ENCODE results near the gene GPR158.

Gene GPR158

GRCh38 chr10:25444266-25444665, 269.5 kb downstream of the GPR158 start:
- Histone ChIP-seq H3K27me3 (ENCODE audit: control insufficient read depth, insufficient read depth, low read length, poor library complexity, severe bottlenecking) (no peaks in the 10 kb centered on the region), H3K9me3 (ENCODE audit: control insufficient read depth, low read length) (no peaks in the 10 kb centered on the region), H3K4me3 (ENCODE audit: insufficient read depth, low read depth, low read length) (no peak overlapping the region), H3K36me3 (ENCODE audit: control insufficient read depth, insufficient read depth, low read length) (no peaks in the 10 kb centered on the region), H3K4me1 (ENCODE audit: control insufficient read depth, insufficient read depth, low read length) (no peaks in the 10 kb centered on the region), H3K27ac (ENCODE audit: insufficient read depth, low read depth, low read length, poor library complexity, severe bottlenecking) (no peak overlapping the region)
- WGBS, 2 experiments: 76 to 78% methylated on average over 6 of the region's 6 CpGs

DNA sequence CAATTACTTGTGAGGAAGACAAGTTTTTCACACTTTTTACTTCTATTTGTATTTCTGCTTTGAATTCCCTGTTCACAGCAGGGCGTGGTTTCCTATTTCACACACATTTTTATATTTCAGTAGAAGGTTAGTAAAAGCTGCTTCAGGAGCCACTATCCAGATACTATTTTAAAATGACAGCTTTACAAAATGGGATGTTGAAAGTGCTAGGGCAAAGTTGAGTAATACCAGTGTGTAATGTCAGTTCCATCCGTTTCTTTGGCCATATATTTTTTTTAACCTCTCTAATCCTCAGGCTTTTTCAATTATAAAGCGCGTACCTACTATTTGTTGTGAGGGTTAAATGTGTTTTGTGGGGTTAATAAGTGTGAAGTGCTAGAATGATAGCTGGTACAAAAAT, 276.6 kb downstream of the GPR158 start:
- WGBS, 2 experiments: 83 to 96% methylated on average over 1 to 3 of the region's 4 CpGs
- Histone ChIP-seq H3K27ac (ENCODE audit: insufficient read depth, low read depth, low read length, poor library complexity, severe bottlenecking) (no peak overlapping the region), H3K4me1 (ENCODE audit: control insufficient read depth, insufficient read depth, low read length) (no peaks in the 10 kb centered on the region), H3K27me3 (ENCODE audit: control insufficient read depth, insufficient read depth, low read length, poor library complexity, severe bottlenecking) (no peaks in the 10 kb centered on the region), H3K36me3 (ENCODE audit: control insufficient read depth, insufficient read depth, low read length) (no peaks in the 10 kb centered on the region), H3K9me3 (ENCODE audit: control insufficient read depth, low read length) (no peaks in the 10 kb centered on the region), H3K4me3 (ENCODE audit: insufficient read depth, low read depth, low read length) (no peak overlapping the region)

- H3K9me3 ChIP-seq (ENCODE audit: control insufficient read depth, low read length): no peaks in the 10 kb centered on the region
- H3K27me3 ChIP-seq (ENCODE audit: control insufficient read depth, insufficient read depth, low read length, poor library complexity, severe bottlenecking): no peaks in the 10 kb centered on the region
- no peaks in the 10 kb centered on the region for H3K4me1 ChIP-seq (ENCODE audit: control insufficient read depth, insufficient read depth, low read length)
- H3K27ac ChIP-seq (ENCODE audit: insufficient read depth, low read depth, low read length, poor library complexity, severe bottlenecking): no peak overlapping the region
- H3K4me3 ChIP-seq (ENCODE audit: insufficient read depth, low read depth, low read length): no peak overlapping the region
- no peaks in the 10 kb centered on the region for H3K36me3 ChIP-seq (ENCODE audit: control insufficient read depth, insufficient read depth, low read length)
- 87 to 90% methylated on average over 1 of the region's 1 CpG for WGBS, 2 experiments
Observed at GRCh38 chr10:25453619-25454018, 278.8 kb downstream of the GPR158 start.

GRCh38 chr10:25455980-25456567, 281.3 kb downstream of the GPR158 start:
- Histone ChIP-seq H3K27me3 (ENCODE audit: control insufficient read depth, insufficient read depth, low read length, poor library complexity, severe bottlenecking) (no peaks in the 10 kb centered on the region), H3K4me1 (ENCODE audit: control insufficient read depth, insufficient read depth, low read length) (no peaks in the 10 kb centered on the region), H3K4me3 (ENCODE audit: insufficient read depth, low read depth, low read length) (no peak overlapping the region), H3K36me3 (ENCODE audit: control insufficient read depth, insufficient read depth, low read length) (no peaks in the 10 kb centered on the region), H3K9me3 (ENCODE audit: control insufficient read depth, low read length) (no peaks in the 10 kb centered on the region), H3K27ac (ENCODE audit: insufficient read depth, low read depth, low read length, poor library complexity, severe bottlenecking) (no peak overlapping the region)
- 49 to 59% methylated on average over 3 to 4 of the region's 4 CpGs for WGBS, 2 experiments

- no peak overlapping the region for H3K27ac ChIP-seq (ENCODE audit: insufficient read depth, low read depth, low read length, poor library complexity, severe bottlenecking)
- H3K36me3 ChIP-seq (ENCODE audit: control insufficient read depth, insufficient read depth, low read length): no peaks in the 10 kb centered on the region
- 95 to 96% methylated on average over 2 of the region's 2 CpGs for WGBS, 2 experiments
- H3K4me3 ChIP-seq (ENCODE audit: insufficient read depth, low read depth, low read length): no peak overlapping the region
- no peaks in the 10 kb centered on the region for H3K4me1 ChIP-seq (ENCODE audit: control insufficient read depth, insufficient read depth, low read length)
- H3K9me3 ChIP-seq (ENCODE audit: control insufficient read depth, low read length): no peaks in the 10 kb centered on the region
- H3K27me3 ChIP-seq (ENCODE audit: control insufficient read depth, insufficient read depth, low read length, poor library complexity, severe bottlenecking): no peaks in the 10 kb centered on the region
Observed at GRCh38 chr10:25457552-25457951, 282.8 kb downstream of the GPR158 start.

GRCh38 chr10:25465582-25466372, 291.0 kb downstream of the GPR158 start:
- H3K4me1 ChIP-seq (ENCODE audit: control insufficient read depth, insufficient read depth, low read length): no peaks in the 10 kb centered on the region
- no peaks in the 10 kb centered on the region for H3K36me3 ChIP-seq (ENCODE audit: control insufficient read depth, insufficient read depth, low read length)
- no peak overlapping the region for H3K27ac ChIP-seq (ENCODE audit: insufficient read depth, low read depth, low read length, poor library complexity, severe bottlenecking)
- H3K9me3 ChIP-seq (ENCODE audit: control insufficient read depth, low read length): no peaks in the 10 kb centered on the region
- no peak overlapping the region for H3K4me3 ChIP-seq (ENCODE audit: insufficient read depth, low read depth, low read length)
- WGBS, 2 experiments: 95 to 96% methylated on average over 18 to 20 of the region's 20 CpGs
- H3K27me3 ChIP-seq (ENCODE audit: control insufficient read depth, insufficient read depth, low read length, poor library complexity, severe bottlenecking): no peaks in the 10 kb centered on the region

- 85 to 89% methylated on average over 8 of the region's 8 CpGs for WGBS, 2 experiments
Observed at GRCh38 chr10:25467881-25468280, 293.1 kb downstream of the GPR158 start.

GRCh38 chr10:25481467-25481866, 306.7 kb downstream of the GPR158 start:
- no peak overlapping the region for H3K27ac ChIP-seq (ENCODE audit: insufficient read depth, low read depth, low read length, poor library complexity, severe bottlenecking)
- H3K4me3 ChIP-seq (ENCODE audit: insufficient read depth, low read depth, low read length): no peak overlapping the region
- no peaks in the 10 kb centered on the region for H3K36me3 ChIP-seq (ENCODE audit: control insufficient read depth, insufficient read depth, low read length)
- WGBS, 2 experiments: 93 to 95% methylated on average over 3 of the region's 3 CpGs
- no peaks in the 10 kb centered on the region for H3K4me1 ChIP-seq (ENCODE audit: control insufficient read depth, insufficient read depth, low read length)
- no peaks in the 10 kb centered on the region for H3K27me3 ChIP-seq (ENCODE audit: control insufficient read depth, insufficient read depth, low read length, poor library complexity, severe bottlenecking)
- no peaks in the 10 kb centered on the region for H3K9me3 ChIP-seq (ENCODE audit: control insufficient read depth, low read length)

More at GRCh38 chr10:25467881-25468280, 293.1 kb downstream of the GPR158 start:
- H3K4me3 ChIP-seq (ENCODE audit: insufficient read depth, low read depth, low read length): no peak overlapping the region
- no peaks in the 10 kb centered on the region for H3K36me3 ChIP-seq (ENCODE audit: control insufficient read depth, insufficient read depth, low read length)
- no peaks in the 10 kb centered on the region for H3K9me3 ChIP-seq (ENCODE audit: control insufficient read depth, low read length)
- H3K27ac ChIP-seq (ENCODE audit: insufficient read depth, low read depth, low read length, poor library complexity, severe bottlenecking): no peak overlapping the region
- H3K4me1 ChIP-seq (ENCODE audit: control insufficient read depth, insufficient read depth, low read length): no peaks in the 10 kb centered on the region
- no peaks in the 10 kb centered on the region for H3K27me3 ChIP-seq (ENCODE audit: control insufficient read depth, insufficient read depth, low read length, poor library complexity, severe bottlenecking)

- H3K9me3 ChIP-seq (ENCODE audit: control insufficient read depth, low read length): no peaks in the 10 kb centered on the region
- no peak overlapping the region for H3K27ac ChIP-seq (ENCODE audit: insufficient read depth, low read depth, low read length, poor library complexity, severe bottlenecking)
- no peaks in the 10 kb centered on the region for H3K27me3 ChIP-seq (ENCODE audit: control insufficient read depth, insufficient read depth, low read length, poor library complexity, severe bottlenecking)
- WGBS, 2 experiments: 91 to 92% methylated on average over 4 of the region's 4 CpGs
- H3K4me3 ChIP-seq (ENCODE audit: insufficient read depth, low read depth, low read length): no peak overlapping the region
- H3K36me3 ChIP-seq (ENCODE audit: control insufficient read depth, insufficient read depth, low read length): no peaks in the 10 kb centered on the region
- H3K4me1 ChIP-seq (ENCODE audit: control insufficient read depth, insufficient read depth, low read length): no peaks in the 10 kb centered on the region
Observed at GRCh38 chr10:25483999-25484398, 309.2 kb downstream of the GPR158 start.

DNA sequence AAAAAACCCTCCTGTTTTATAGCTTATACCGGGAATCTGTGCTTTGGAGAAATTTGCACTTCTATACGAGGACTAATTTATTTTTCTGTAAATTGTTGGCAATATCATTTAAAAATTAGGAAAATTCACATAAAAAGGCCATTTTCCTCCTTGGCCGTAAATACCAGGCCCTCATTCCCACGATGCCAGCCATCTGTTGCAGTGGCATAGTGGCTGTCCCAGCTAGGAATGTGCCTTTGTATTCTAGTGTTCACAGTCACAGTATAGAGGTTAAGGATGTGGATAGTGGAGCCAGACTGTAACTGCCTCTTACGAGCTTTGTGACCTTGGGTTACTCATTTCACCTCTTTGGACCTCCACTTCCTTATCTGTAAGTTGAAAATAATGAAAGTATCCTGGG, 312.5 kb downstream of the GPR158 start:
- Histone ChIP-seq H3K27ac (ENCODE audit: insufficient read depth, low read depth, low read length, poor library complexity, severe bottlenecking) (no peak overlapping the region), H3K27me3 (ENCODE audit: control insufficient read depth, insufficient read depth, low read length, poor library complexity, severe bottlenecking) (no peaks in the 10 kb centered on the region), H3K4me1 (ENCODE audit: control insufficient read depth, insufficient read depth, low read length) (peaks cover 4% of the 10 kb centered on the region), H3K4me3 (ENCODE audit: insufficient read depth, low read depth, low read length) (no peak overlapping the region), H3K36me3 (ENCODE audit: control insufficient read depth, insufficient read depth, low read length) (no peaks in the 10 kb centered on the region), H3K9me3 (ENCODE audit: control insufficient read depth, low read length) (no peaks in the 10 kb centered on the region)
- 91 to 97% methylated on average over 4 of the region's 5 CpGs for WGBS, 2 experiments

Data from ectodermal cell (in vitro differentiated cells).